ENCODE data around the gene ATP1A3.

The ATP1A3 gene

DNA sequence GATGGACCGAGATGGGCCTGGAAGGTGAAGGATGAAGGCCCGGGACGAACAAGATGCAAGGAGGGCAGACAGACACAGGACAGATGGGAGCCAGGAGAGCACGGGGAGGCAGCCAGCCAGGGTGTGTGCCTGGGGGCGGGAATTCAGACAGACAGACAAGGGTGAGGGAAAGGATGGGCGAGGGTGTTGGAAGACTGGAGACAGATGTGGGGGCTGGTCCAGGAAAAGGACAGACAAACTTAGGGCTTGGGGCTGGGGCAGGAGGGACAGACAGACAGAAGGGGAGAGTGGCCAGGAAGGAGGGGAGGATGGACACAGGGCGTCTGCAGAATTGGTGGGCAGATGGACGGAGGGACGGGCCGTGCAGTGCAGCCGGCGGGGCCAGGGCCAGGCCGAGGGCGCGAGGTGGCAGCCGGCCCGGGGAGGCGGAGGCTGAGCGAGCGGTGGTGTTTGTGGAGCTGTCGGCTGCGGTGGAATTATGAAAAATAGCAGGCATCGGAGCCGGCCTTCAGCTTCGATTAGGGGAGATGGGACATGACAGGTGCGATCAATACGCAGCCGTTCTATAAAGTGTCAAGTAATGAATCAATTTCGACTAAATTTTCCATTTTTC is 61.2 kb downstream of the ATP1A3 start:
- no peak overlapping the region for H3K9ac ChIP-seq (ENCODE audit: low read depth, low read length)
- peaks cover 7% of the 10 kb centered on the region for H3K4me1 ChIP-seq (ENCODE audit: insufficient read depth, low read length)
- no peaks in the 10 kb centered on the region for H3K9me3 ChIP-seq (ENCODE audit: insufficient read depth, low read depth, low read length)
- no peak overlapping the region for H3K4me3 ChIP-seq (ENCODE audit: low read length)
- H3K27ac ChIP-seq (ENCODE audit: low read depth, low read length), result no peak overlapping the region
- 25% methylated on average over 29 of the region's 29 CpGs for WGBS
- H3K27me3 ChIP-seq (ENCODE audit: insufficient read depth, low read length), result peaks cover 100% of the 10 kb centered on the region
- H3K36me3 ChIP-seq (ENCODE audit: insufficient read depth, low read length), result no peaks in the 10 kb centered on the region

GRCh38 chr19:41932259-41932719 is 61.7 kb downstream of the ATP1A3 start:
- peaks cover 100% of the 10 kb centered on the region for H3K27me3 ChIP-seq (ENCODE audit: insufficient read depth, low read length)
- H3K4me3 ChIP-seq (ENCODE audit: low read length), result no peak overlapping the region
- no peaks in the 10 kb centered on the region for H3K36me3 ChIP-seq (ENCODE audit: insufficient read depth, low read length)
- 7% methylated on average over 11 of the region's 11 CpGs for WGBS
- H3K9ac ChIP-seq (ENCODE audit: low read depth, low read length), result no peak overlapping the region
- H3K27ac ChIP-seq (ENCODE audit: low read depth, low read length), result no peak overlapping the region
- no peaks in the 10 kb centered on the region for H3K9me3 ChIP-seq (ENCODE audit: insufficient read depth, low read depth, low read length)
- H3K4me1 ChIP-seq (ENCODE audit: insufficient read depth, low read length), result peaks cover 7% of the 10 kb centered on the region

DNA sequence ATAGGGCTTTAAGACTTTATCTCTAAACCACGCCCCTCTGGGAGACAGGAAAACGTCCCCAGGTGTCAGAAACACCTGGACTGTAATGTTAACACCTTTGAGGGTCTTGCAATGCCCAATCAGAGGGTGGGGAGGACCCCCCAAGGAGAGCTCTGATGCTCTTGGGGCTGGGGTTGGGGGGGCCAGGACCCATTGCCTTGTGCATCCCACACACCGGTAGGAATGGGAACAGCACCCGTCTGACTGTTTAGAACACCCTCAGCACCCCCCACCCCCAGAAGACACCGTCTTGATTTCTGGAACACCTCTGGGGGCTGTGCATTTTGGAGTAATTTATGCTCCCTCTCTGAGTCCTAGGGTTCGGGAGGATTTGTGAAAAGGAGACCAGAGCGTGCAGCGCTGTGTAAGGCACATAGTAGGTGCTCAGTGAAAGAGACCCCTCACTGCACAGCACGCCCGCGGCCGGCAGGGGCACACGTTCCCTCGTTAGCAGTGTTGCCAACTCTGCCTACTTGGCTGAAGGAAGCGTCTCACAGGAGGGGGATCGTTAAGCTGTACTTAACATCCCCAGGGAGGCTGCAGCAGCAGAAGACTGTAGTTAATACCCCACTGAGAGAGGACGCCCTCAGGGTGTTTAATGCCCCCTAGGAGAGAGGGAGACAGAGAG is 63.0 kb downstream of the ATP1A3 start:
- H3K4me1 ChIP-seq (ENCODE audit: insufficient read depth, low read length), result peaks cover 7% of the 10 kb centered on the region
- 6% methylated on average over 16 of the region's 17 CpGs for WGBS

DNA sequence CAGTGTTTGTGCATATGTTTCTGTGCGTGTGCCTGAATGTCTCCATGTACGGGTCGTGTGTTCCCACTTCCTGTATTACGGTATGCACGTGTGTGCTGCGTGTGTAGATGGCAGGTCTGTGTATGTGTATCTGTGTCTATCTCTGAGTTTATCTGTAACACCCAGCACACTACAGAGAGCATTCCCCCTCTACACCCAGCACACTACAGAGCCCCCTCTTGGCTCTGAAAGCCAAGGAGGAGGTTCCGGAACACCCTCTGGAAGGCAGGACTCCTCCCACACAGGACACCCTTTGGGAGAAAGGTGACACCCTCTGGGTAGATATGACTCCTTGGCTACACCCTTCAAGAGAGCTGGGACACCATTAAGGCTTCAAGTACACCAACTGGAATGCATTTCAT is 63.7 kb downstream of the ATP1A3 start:
- Histone ChIP-seq H3K27ac (ENCODE audit: low read depth, low read length) (no peak overlapping the region), H3K36me3 (ENCODE audit: insufficient read depth, low read length) (no peaks in the 10 kb centered on the region), H3K9ac (ENCODE audit: low read depth, low read length) (no peak overlapping the region), H3K9me3 (ENCODE audit: insufficient read depth, low read depth, low read length) (no peaks in the 10 kb centered on the region), H3K4me3 (ENCODE audit: low read length) (no peak overlapping the region), H3K27me3 (ENCODE audit: insufficient read depth, low read length) (peaks cover 100% of the 10 kb centered on the region), H3K4me1 (ENCODE audit: insufficient read depth, low read length) (peaks cover 7% of the 10 kb centered on the region)
- WGBS, result 46% methylated on average over 4 of the region's 7 CpGs

More for the DNA sequence above, 63.0 kb downstream of the ATP1A3 start:
- H3K36me3 ChIP-seq (ENCODE audit: insufficient read depth, low read length), result no peaks in the 10 kb centered on the region
- H3K4me3 ChIP-seq (ENCODE audit: low read length), result no peak overlapping the region
- no peak overlapping the region for H3K27ac ChIP-seq (ENCODE audit: low read depth, low read length)
- H3K27me3 ChIP-seq (ENCODE audit: insufficient read depth, low read length), result peaks cover 100% of the 10 kb centered on the region
- no peaks in the 10 kb centered on the region for H3K9me3 ChIP-seq (ENCODE audit: insufficient read depth, low read depth, low read length)
- no peak overlapping the region for H3K9ac ChIP-seq (ENCODE audit: low read depth, low read length)

- Histone ChIP-seq H3K9ac (ENCODE audit: low read depth, low read length) (no peak overlapping the region), H3K36me3 (ENCODE audit: insufficient read depth, low read length) (no peaks in the 10 kb centered on the region), H3K4me3 (ENCODE audit: low read length) (no peak overlapping the region), H3K4me1 (ENCODE audit: insufficient read depth, low read length) (peaks cover 7% of the 10 kb centered on the region), H3K27me3 (ENCODE audit: insufficient read depth, low read length) (peaks cover 100% of the 10 kb centered on the region), H3K9me3 (ENCODE audit: insufficient read depth, low read depth, low read length) (no peaks in the 10 kb centered on the region), H3K27ac (ENCODE audit: low read depth, low read length) (no peak overlapping the region)
- 20% methylated on average over 14 of the region's 14 CpGs for WGBS
These were observed 64.4 kb downstream of the ATP1A3 start for GRCh38 chr19:41929536-41930071.

- Histone ChIP-seq H3K9me3 (ENCODE audit: insufficient read depth, low read depth, low read length) (no peaks in the 10 kb centered on the region), H3K27ac (ENCODE audit: low read depth, low read length) (no peak overlapping the region), H3K36me3 (ENCODE audit: insufficient read depth, low read length) (no peaks in the 10 kb centered on the region), H3K4me1 (ENCODE audit: insufficient read depth, low read length) (peaks cover 7% of the 10 kb centered on the region), H3K4me3 (ENCODE audit: low read length) (no peak overlapping the region), H3K27me3 (ENCODE audit: insufficient read depth, low read length) (peaks cover 100% of the 10 kb centered on the region), H3K9ac (ENCODE audit: low read depth, low read length) (no peak overlapping the region)
- 5% methylated on average over 28 of the region's 29 CpGs for WGBS
These were observed 65.1 kb downstream of the ATP1A3 start for GRCh38 chr19:41928754-41929535.

GRCh38 chr19:41928221-41928683 is 65.8 kb downstream of the ATP1A3 start, which contains the start of gene ERFL:
Gene ERFL (minus strand): TSS chr19:41928449. CDS start chr19:41912919, 15,530 bp downstream.
- H3K9ac ChIP-seq (ENCODE audit: low read depth, low read length), result no peak within 1 kb of the TSS
- no peaks in the 10 kb centered on the region for H3K36me3 ChIP-seq (ENCODE audit: insufficient read depth, low read length)
- H3K27me3 ChIP-seq (ENCODE audit: insufficient read depth, low read length), result peaks cover 97% of the 10 kb centered on the region
- H3K9me3 ChIP-seq (ENCODE audit: insufficient read depth, low read depth, low read length), result no peaks in the 10 kb centered on the region
- H3K27ac ChIP-seq (ENCODE audit: low read depth, low read length), result no peak within 1 kb of the TSS
- H3K4me3 ChIP-seq (ENCODE audit: low read length), result peak within 1 kb of the TSS; percentile 47
- under 1% methylated on average over 48 of the region's 49 CpGs for WGBS
- H3K4me1 ChIP-seq (ENCODE audit: insufficient read depth, low read length), result peaks cover 7% of the 10 kb centered on the region

DNA sequence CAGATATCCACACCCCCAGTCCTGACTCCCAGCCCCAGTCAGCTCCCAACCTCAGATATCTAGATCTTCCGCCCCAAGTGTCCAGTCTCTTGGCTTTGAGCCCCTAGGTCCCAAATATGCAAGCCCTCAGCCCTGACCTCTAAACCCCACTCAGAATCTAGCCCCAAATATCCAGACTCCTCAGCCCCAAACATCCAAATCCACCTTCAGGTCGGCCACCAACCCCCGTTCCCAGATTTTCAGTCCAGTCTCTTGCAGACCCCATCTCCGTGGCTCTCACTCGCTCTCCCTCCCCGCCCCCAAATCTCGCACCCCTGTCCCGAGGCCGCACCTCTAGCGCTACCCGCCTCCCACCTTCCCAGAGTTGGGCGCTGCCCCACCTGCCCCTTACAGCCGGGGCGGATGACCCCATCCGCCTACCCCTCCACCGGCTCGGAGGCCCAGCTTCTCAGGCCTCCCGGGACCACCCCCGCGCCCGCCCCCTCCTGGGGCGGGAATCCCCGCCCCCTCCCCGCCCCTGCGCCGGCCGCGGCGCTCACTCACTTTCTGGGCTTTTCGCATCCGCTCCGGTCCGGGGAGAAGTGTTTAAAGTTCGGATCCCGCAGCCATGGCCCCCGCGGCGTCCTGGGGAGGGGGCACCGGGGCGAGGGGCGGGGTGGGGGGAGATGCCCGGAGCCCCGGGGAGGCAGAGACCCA is 66.4 kb downstream of the ATP1A3 start:
- 2% methylated on average over 40 of the region's 43 CpGs for WGBS
- peaks cover 97% of the 10 kb centered on the region for H3K27me3 ChIP-seq (ENCODE audit: insufficient read depth, low read length)
- no peak overlapping the region for H3K27ac ChIP-seq (ENCODE audit: low read depth, low read length)
- peaks cover 7% of the 10 kb centered on the region for H3K4me1 ChIP-seq (ENCODE audit: insufficient read depth, low read length)
- H3K9ac ChIP-seq (ENCODE audit: low read depth, low read length), result no peak overlapping the region
- no peaks in the 10 kb centered on the region for H3K9me3 ChIP-seq (ENCODE audit: insufficient read depth, low read depth, low read length)
- no peaks in the 10 kb centered on the region for H3K36me3 ChIP-seq (ENCODE audit: insufficient read depth, low read length)
- peak overlapping the region; percentile 47 for H3K4me3 ChIP-seq (ENCODE audit: low read length)

- Histone ChIP-seq H3K27ac (ENCODE audit: low read depth, low read length) (no peak overlapping the region), H3K4me3 (ENCODE audit: low read length) (no peak overlapping the region), H3K36me3 (ENCODE audit: insufficient read depth, low read length) (no peaks in the 10 kb centered on the region), H3K27me3 (ENCODE audit: insufficient read depth, low read length) (peaks cover 97% of the 10 kb centered on the region), H3K9me3 (ENCODE audit: insufficient read depth, low read depth, low read length) (no peaks in the 10 kb centered on the region), H3K4me1 (ENCODE audit: insufficient read depth, low read length) (peaks cover 11% of the 10 kb centered on the region), H3K9ac (ENCODE audit: low read depth, low read length) (no peak overlapping the region)
- WGBS, result 45% methylated on average over 16 of the region's 16 CpGs
These were observed 67.1 kb downstream of the ATP1A3 start for GRCh38 chr19:41926763-41927496.

Data from HUES64 (cell line).